Measurements from ENCODE around the gene TRANK1.

DNA sequence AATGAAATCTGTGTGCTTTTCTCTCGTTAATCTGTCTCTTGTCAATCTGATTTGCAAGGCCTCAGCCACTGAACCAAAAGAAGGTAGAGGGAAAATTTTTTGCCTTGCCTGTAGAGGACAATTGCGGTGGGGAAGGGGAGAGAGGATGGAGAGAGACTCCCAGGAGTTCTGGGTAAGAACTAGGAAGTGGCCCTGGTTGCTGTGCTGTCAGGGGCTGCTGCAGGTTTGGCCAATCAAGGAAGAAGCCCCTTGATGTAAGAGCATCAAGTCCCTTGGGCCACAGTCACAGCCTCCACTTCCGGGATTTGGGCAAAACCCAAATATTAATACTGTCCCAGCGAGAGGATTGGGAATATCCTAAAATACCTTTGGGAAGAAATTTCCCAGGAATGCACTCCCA, 43.3 kb downstream of the TRANK1 start:
- TF ChIP-seq, protein P1, sequence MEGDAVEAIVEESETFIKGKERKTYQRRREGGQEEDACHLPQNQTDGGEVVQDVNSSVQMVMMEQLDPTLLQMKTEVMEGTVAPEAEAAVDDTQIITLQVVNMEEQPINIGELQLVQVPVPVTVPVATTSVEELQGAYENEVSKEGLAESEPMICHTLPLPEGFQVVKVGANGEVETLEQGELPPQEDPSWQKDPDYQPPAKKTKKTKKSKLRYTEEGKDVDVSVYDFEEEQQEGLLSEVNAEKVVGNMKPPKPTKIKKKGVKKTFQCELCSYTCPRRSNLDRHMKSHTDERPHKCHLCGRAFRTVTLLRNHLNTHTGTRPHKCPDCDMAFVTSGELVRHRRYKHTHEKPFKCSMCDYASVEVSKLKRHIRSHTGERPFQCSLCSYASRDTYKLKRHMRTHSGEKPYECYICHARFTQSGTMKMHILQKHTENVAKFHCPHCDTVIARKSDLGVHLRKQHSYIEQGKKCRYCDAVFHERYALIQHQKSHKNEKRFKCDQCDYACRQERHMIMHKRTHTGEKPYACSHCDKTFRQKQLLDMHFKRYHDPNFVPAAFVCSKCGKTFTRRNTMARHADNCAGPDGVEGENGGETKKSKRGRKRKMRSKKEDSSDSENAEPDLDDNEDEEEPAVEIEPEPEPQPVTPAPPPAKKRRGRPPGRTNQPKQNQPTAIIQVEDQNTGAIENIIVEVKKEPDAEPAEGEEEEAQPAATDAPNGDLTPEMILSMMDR (optimal IDR thresholded peaks at IDR 0.05 in 1 of 3, IDR thresholded peaks at IDR 0.05 in 1 of 3, conservative IDR thresholded peaks at IDR 0.05 in 1 of 3; ENCODE audit: extremely low read depth in 1 of 3, insufficient read depth in 2 of 3, low read length in 3 of 3), result no peak
- no peak for TF ChIP-seq EZH2 (IDR thresholded peaks at IDR 0.05; ENCODE audit: low read length)

All from keratinocyte (primary cell).